Testis (tissue), 3 donors: ENCODE results near the gene ZBTB43. TPM values are rescaled to one million over a fixed set of nuclear protein-coding genes. Genes with fewer than 3 reads are reported as not detected.
A peak's percentile ranks its signal among the peaks of the same experiment; 100 is the strongest.

Experiments used
- DNase-seq: peaks from one replicate; pipeline ENCODE4 v3.0.0-alpha.2; 2019
- H3K27ac ChIP-seq, 2 donors: fragments of 200-600 bp; sonication (generic); one replicate each; pipeline ENCODE4 v1.5.1; 2019
- H3K27me3 ChIP-seq: fragments of 200-600 bp; sonication (generic); one replicate; pipeline ENCODE4 v1.5.1; 2019
- H3K36me3 ChIP-seq: fragments of 200-600 bp; sonication (generic); one replicate; pipeline ENCODE4 v1.5.1; 2017; ENCODE audit warnings: low read depth; ENCODE audit errors: missing control alignments
- H3K4me1 ChIP-seq: fragments of 200-600 bp; sonication (generic); one replicate; pipeline ENCODE4 v1.5.1; 2019
- H3K4me3 ChIP-seq, 2 donors: fragments of 200-600 bp; sonication (generic); one replicate each; pipeline ENCODE4 v1.5.1; 2017 to 2019
- H3K9me3 ChIP-seq: fragments of 200-600 bp; sonication (generic); one replicate; pipeline ENCODE4 v1.5.1; 2017
- CTCF ChIP-seq, 3 experiments: fragments of 450-650 bp in 2 of 3; fragments of 200-600 bp in 1 of 3; sonication (generic) in 1 of 3; IDR thresholded peaks; one replicate each; pipeline ENCODE4 v1.5.1; 2016 to 2019; ENCODE audit warnings: antibody characterized with exemption in 3 of 3, mild to moderate bottlenecking in 2 of 3, moderate library complexity in 1 of 3
- POLR2A ChIP-seq: fragments of 450-650 bp; IDR thresholded peaks from one replicate; pipeline ENCODE4 v1.6.1; 2017; ENCODE audit warnings: antibody characterized with exemption, mild to moderate bottlenecking, moderate library complexity
- WGBS, 2 donors: methylation state at CpG; one replicate each; pipeline ENCODE4 v1.1.5; 2018; 5-methylcytosine and 5-hydroxymethylcytosine counted together
- intact Hi-C: fragments of 100-400 bp; cut with DNase I; formaldehyde crosslinking; loops from one replicate; pipeline ENCODE4 v1.15.1; 2023; ENCODE audit warnings: low total_unique reads
- polyA plus RNA-seq: library from polyadenylated mRNA; stranded (reverse); fragments of 350-450 nt; fragmentation: Illumina TruSeq; extraction: RNeasy Lipid Tissue Mini Kit (QIAGEN cat#74804); gene quantifications from one replicate; pipeline ENCODE4 v1.2.3, GENCODE V29; 2014; ENCODE audit warnings: low read depth, low replicate concordance; ENCODE audit not compliant: insufficient read depth
- total RNA-seq, 2 donors: library from RNA; depleted of rRNA; stranded (reverse); fragments of >200 nt; gene quantifications; one replicate each; pipeline ENCODE4 v1.2.3, GENCODE V29; 2016

The ZBTB43 gene
- total and polyA plus RNA-seq, 3 donors from 2014 or later, result 32.7 to 40.6 (median 40.3) TPM

- Histone ChIP-seq H3K27me3 (no peaks in the 10 kb centered on the region), H3K4me1 (no peaks in the 10 kb centered on the region), H3K9me3 (no peaks in the 10 kb centered on the region), H3K27ac (no peak overlapping the region), H3K36me3 (no peaks in the 10 kb centered on the region), H3K4me3 (no peak overlapping the region)
- no peak for TF ChIP-seq CTCF (IDR thresholded peaks at IDR 0.05)
- TF ChIP-seq POLR2A, result no peak
- no peak for DNase-seq
- WGBS, 2 donors, result 88% methylated on average over 10 to 13 of the region's 13 CpGs
- intact Hi-C loops, result no loop called here
Observed at GRCh38 chr9:126842220-126842842, 37.5 kb downstream of the ZBTB43 start.

GRCh38 chr9:126842977-126843799, 38.3 kb downstream of the ZBTB43 start:
- WGBS, 2 donors, result 65 to 66% methylated on average over 10 of the region's 10 CpGs
- Histone ChIP-seq H3K27me3 (no peaks in the 10 kb centered on the region), H3K4me1 (no peaks in the 10 kb centered on the region), H3K4me3 (no peak overlapping the region), H3K9me3 (no peaks in the 10 kb centered on the region), H3K27ac (no peak overlapping the region), H3K36me3 (no peaks in the 10 kb centered on the region)
- peak; percentile 38 for DNase-seq
- intact Hi-C loops, result no loop called here
- TF ChIP-seq POLR2A, result no peak
- no peak for TF ChIP-seq CTCF (IDR thresholded peaks at IDR 0.05)

GRCh38 chr9:126844085-126844484, 39.2 kb downstream of the ZBTB43 start:
- intact Hi-C loops, result no loop called here
- no peak overlapping the region for H3K27ac ChIP-seq
- WGBS, 2 donors, result 58 to 63% methylated on average over 5 of the region's 5 CpGs

GRCh38 chr9:126847051-126847450, 42.2 kb downstream of the ZBTB43 start:
- intact Hi-C loops, result no loop called here
- TF ChIP-seq POLR2A (no peak), CTCF (IDR thresholded peaks at IDR 0.05) (no peak)
- no peak for DNase-seq
- Histone ChIP-seq H3K4me1 (no peaks in the 10 kb centered on the region), H3K27me3 (no peaks in the 10 kb centered on the region), H3K9me3 (no peaks in the 10 kb centered on the region), H3K4me3 (no peak overlapping the region), H3K36me3 (no peaks in the 10 kb centered on the region), H3K27ac (no peak overlapping the region)
- WGBS, 2 donors, result 93 to 95% methylated on average over 7 to 8 of the region's 8 CpGs

More at GRCh38 chr9:126844085-126844484, 39.2 kb downstream of the ZBTB43 start:
- Histone ChIP-seq H3K9me3 (no peaks in the 10 kb centered on the region), H3K4me3 (no peak overlapping the region), H3K27me3 (no peaks in the 10 kb centered on the region), H3K36me3 (no peaks in the 10 kb centered on the region), H3K4me1 (no peaks in the 10 kb centered on the region)
- TF ChIP-seq POLR2A (no peak), CTCF (IDR thresholded peaks at IDR 0.05) (no peak)
- no peak for DNase-seq
